Panc1 (cell line): ENCODE data around the gene TEPSIN. TPM values are rescaled to one million over a fixed set of nuclear protein-coding genes. Genes with fewer than 3 reads are reported as not detected.

Experiments used
- ATAC-seq: fragments of 200-7000 bp; cut with Tn5 transposase; 2 replicates; pipeline ENCODE4 v1.9.1; 2020; ENCODE audit warnings: mild to moderate bottlenecking, moderate library complexity
- BruUV-seq: library from RNA; stranded (reverse); fragments of 400-500 nt; replicated peaks from 2 replicates; lab custom pipeline; 2021; lab: Mats Ljungman, UMichigan
- CTCF ChIA-PET: fragments of 300-600 bp; sonication (Branson Sonifier 250); formaldehyde crosslinking; loops from one replicate; lab custom pipeline; 2022; ENCODE audit warnings: antibody characterized with exemption; lab: Charles Lee
- POLR2A ChIA-PET: fragments of 300-600 bp; sonication (Branson Sonifier 250); formaldehyde crosslinking; loops from one replicate; lab custom pipeline; 2022; ENCODE audit warnings: antibody characterized with exemption; lab: Charles Lee
- DNase-seq: peaks from one replicate; pipeline ENCODE4 v3.0.0-alpha.2; 2010; ENCODE audit warnings: low read depth, low spot score
- H3K27ac ChIP-seq: 2 replicates; pipeline ENCODE4 v1.5.1; 2011; ENCODE audit warnings: mild to moderate bottlenecking, low read length, inconsistent platforms
- H3K27me3 ChIP-seq: fragments of 200-500 bp; sonication (Bioruptor generic); 2 replicates; pipeline ENCODE4 v1.6.0; 2014; ENCODE audit warnings: low read length, inconsistent platforms; ENCODE audit not compliant: control insufficient read depth, insufficient read depth
- H3K36me3 ChIP-seq: fragments of 200-500 bp; sonication (Bioruptor generic); 2 replicates; pipeline ENCODE4 v1.5.1; 2014; ENCODE audit warnings: inconsistent platforms, mild to moderate bottlenecking, low read length, moderate library complexity; ENCODE audit not compliant: control insufficient read depth, insufficient read depth
- H3K4me1 ChIP-seq: 2 replicates; pipeline ENCODE4 v1.5.1; 2011; ENCODE audit warnings: inconsistent platforms, mild to moderate bottlenecking, low read length, moderate library complexity; ENCODE audit not compliant: control insufficient read depth, insufficient read depth
- H3K4me3 ChIP-seq, 2 experiments: 2 replicates each; pipeline ENCODE4 v1.5.1; 2011 to 2012; ENCODE audit warnings: low read depth in 2 of 2, low read length in 2 of 2, mild to moderate bottlenecking in 2 of 2, inconsistent platforms in 1 of 2, moderate library complexity in 1 of 2
- H3K9me3 ChIP-seq: fragments of 200-500 bp; sonication (Bioruptor generic); 2 replicates; pipeline ENCODE4 v1.5.1; 2014; ENCODE audit warnings: low read depth, mild to moderate bottlenecking, inconsistent platforms, low read length, moderate library complexity; ENCODE audit not compliant: control insufficient read depth, insufficient read depth
- POLR2AphosphoS5 ChIP-seq: IDR thresholded peaks from 2 replicates; pipeline ENCODE4 v1.6.1; 2012; ENCODE audit warnings: mild to moderate bottlenecking, low read depth, low read length, moderate library complexity
- SIN3A ChIP-seq: IDR thresholded peaks from 2 replicates; pipeline ENCODE4 v1.6.1; 2012; ENCODE audit warnings: low read depth, mild to moderate bottlenecking, low read length, moderate library complexity, borderline replicate concordance; ENCODE audit not compliant: insufficient read depth
- TCF7L2 ChIP-seq: IDR thresholded peaks from 2 replicates; pipeline ENCODE4 v1.6.1; 2011; ENCODE audit warnings: mild to moderate bottlenecking, low read depth, low read length, inconsistent platforms
- in situ Hi-C: cut with HindIII; loops from 2 replicates; pipeline ENCODE4 v1.10.0; 2016; ENCODE audit warnings: low sequenced_read_pairs, low pct_unique_long_range_greater_than_20kb
- intact Hi-C: fragments of 100-400 bp; cut with micrococcal nuclease; formaldehyde crosslinking; loops from one replicate; pipeline ENCODE4 v1.10.0; 2022; ENCODE audit not compliant: unreplicated experiment
- total RNA-seq: library from RNA; stranded (reverse); gene quantifications from one replicate; pipeline ENCODE4 v1.2.1, GENCODE V29; 2021; ENCODE audit not compliant: unreplicated experiment
- TF ChIP-seq, protein P1 (sequence below), 2 experiments: IDR thresholded peaks; 2 replicates each; pipeline ENCODE4 v1.6.1; 2011 to 2012; ENCODE audit warnings: low read depth in 2 of 2, control low read depth in 1 of 2, low read length in 1 of 2, mild to moderate bottlenecking in 1 of 2, moderate library complexity in 1 of 2; ENCODE audit not compliant: insufficient read depth in 1 of 2
- TF ChIP-seq, protein P2 (sequence below): fragments of 450-650 bp; IDR thresholded peaks from 2 replicates; pipeline ENCODE4 v1.5.1; 2017; ENCODE audit warnings: mild to moderate bottlenecking

The TEPSIN gene
- total RNA-seq, 1 experiment from 2014 or later, result 44.9 TPM

GRCh38 chr17:81209141-81209540, 29.7 kb downstream of the TEPSIN start:
- no peaks in the 10 kb centered on the region for H3K9me3 ChIP-seq
- intact Hi-C loops, result no loop called here
- ATAC-seq, result no peak
- no peaks in the 10 kb centered on the region for H3K27me3 ChIP-seq
- H3K27ac ChIP-seq, result no peak overlapping the region
- no peak for DNase-seq
- in situ Hi-C loops, result loop anchor here (5.0 kb wide), 1 partner anchor 67 kb away; no protein-coding TSS in a partner anchor
- H3K4me3 ChIP-seq, result no peak overlapping the region
- H3K36me3 ChIP-seq, result no peaks in the 10 kb centered on the region
- ChIA-PET CTCF (interaction anchor here (0.7 kb wide), 1 partner anchor 11 kb away, joined by 3 read pairs; no protein-coding TSS in a partner anchor), POLR2A (interaction anchor here (0.6 kb wide), 1 partner anchor 80 kb away, joined by 3 read pairs; no protein-coding TSS in a partner anchor)
- TF ChIP-seq SIN3A (no peak), POLR2AphosphoS5 (no peak), TCF7L2 (no peak)
- TF ChIP-seq, protein P1, sequence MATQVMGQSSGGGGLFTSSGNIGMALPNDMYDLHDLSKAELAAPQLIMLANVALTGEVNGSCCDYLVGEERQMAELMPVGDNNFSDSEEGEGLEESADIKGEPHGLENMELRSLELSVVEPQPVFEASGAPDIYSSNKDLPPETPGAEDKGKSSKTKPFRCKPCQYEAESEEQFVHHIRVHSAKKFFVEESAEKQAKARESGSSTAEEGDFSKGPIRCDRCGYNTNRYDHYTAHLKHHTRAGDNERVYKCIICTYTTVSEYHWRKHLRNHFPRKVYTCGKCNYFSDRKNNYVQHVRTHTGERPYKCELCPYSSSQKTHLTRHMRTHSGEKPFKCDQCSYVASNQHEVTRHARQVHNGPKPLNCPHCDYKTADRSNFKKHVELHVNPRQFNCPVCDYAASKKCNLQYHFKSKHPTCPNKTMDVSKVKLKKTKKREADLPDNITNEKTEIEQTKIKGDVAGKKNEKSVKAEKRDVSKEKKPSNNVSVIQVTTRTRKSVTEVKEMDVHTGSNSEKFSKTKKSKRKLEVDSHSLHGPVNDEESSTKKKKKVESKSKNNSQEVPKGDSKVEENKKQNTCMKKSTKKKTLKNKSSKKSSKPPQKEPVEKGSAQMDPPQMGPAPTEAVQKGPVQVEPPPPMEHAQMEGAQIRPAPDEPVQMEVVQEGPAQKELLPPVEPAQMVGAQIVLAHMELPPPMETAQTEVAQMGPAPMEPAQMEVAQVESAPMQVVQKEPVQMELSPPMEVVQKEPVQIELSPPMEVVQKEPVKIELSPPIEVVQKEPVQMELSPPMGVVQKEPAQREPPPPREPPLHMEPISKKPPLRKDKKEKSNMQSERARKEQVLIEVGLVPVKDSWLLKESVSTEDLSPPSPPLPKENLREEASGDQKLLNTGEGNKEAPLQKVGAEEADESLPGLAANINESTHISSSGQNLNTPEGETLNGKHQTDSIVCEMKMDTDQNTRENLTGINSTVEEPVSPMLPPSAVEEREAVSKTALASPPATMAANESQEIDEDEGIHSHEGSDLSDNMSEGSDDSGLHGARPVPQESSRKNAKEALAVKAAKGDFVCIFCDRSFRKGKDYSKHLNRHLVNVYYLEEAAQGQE (IDR thresholded peaks at IDR 0.05; ENCODE audit: insufficient read depth in 1 of 2, low read depth in 2 of 2, low read length in 1 of 2), result no peak
- TF ChIP-seq, protein P2, sequence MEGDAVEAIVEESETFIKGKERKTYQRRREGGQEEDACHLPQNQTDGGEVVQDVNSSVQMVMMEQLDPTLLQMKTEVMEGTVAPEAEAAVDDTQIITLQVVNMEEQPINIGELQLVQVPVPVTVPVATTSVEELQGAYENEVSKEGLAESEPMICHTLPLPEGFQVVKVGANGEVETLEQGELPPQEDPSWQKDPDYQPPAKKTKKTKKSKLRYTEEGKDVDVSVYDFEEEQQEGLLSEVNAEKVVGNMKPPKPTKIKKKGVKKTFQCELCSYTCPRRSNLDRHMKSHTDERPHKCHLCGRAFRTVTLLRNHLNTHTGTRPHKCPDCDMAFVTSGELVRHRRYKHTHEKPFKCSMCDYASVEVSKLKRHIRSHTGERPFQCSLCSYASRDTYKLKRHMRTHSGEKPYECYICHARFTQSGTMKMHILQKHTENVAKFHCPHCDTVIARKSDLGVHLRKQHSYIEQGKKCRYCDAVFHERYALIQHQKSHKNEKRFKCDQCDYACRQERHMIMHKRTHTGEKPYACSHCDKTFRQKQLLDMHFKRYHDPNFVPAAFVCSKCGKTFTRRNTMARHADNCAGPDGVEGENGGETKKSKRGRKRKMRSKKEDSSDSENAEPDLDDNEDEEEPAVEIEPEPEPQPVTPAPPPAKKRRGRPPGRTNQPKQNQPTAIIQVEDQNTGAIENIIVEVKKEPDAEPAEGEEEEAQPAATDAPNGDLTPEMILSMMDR, result no peak
- BruUV-seq, result no TSS peak
- no peaks in the 10 kb centered on the region for H3K4me1 ChIP-seq

DNA sequence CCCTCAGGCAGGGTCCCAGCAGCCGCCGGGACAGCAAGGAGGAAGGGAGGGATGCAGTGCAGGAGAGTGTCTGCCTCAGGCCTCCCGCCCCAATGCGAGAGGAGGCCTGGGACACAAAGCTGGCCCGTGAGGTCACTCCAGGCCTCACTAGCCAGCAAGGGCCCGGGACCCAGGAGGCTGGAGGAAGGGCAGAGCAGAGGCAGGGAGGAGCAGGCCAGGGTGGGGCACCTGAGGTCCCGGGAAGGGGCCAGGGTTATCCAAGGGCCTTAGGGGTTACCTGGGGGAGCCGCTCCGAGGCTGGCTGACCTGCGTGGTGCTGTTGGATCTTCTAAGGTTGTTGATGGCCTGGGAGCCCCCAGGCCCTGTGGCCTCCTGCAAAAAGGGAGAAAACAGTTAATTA, 30.2 kb downstream of the TEPSIN start:
- no peak for ATAC-seq

More for the DNA sequence above, 30.2 kb downstream of the TEPSIN start:
- no TSS peak for BruUV-seq
- intact Hi-C loops (no loop called here), in situ Hi-C loops (loop anchor here (5.0 kb wide), 1 partner anchor 66 kb away; no protein-coding TSS in a partner anchor)
- no peaks in the 10 kb centered on the region for H3K4me1 ChIP-seq
- no peaks in the 10 kb centered on the region for H3K36me3 ChIP-seq
- POLR2A ChIA-PET, result interaction anchor here (0.6 kb wide), 1 partner anchor 81 kb away, joined by 3 read pairs; no protein-coding TSS in a partner anchor
- TF ChIP-seq POLR2AphosphoS5, result no peak
- TF ChIP-seq, protein P1 (IDR thresholded peaks at IDR 0.05; ENCODE audit: insufficient read depth in 1 of 2, low read depth in 2 of 2, low read length in 1 of 2), result no peak
- TF ChIP-seq, protein P2, result no peak
- CTCF ChIA-PET, result interaction anchor here (0.7 kb wide), 1 partner anchor 11 kb away, joined by 3 read pairs; no protein-coding TSS in a partner anchor
- no peaks in the 10 kb centered on the region for H3K27me3 ChIP-seq
- no peaks in the 10 kb centered on the region for H3K9me3 ChIP-seq
- no peak for DNase-seq
- no peak overlapping the region for H3K4me3 ChIP-seq
- no peak overlapping the region for H3K27ac ChIP-seq
